Activated T-helper 1 cell treated with anti-CD3 and anti-CD28 coated beads, Interleukin-12 subunit alpha, Interleukin-12 subunit beta, Interleukin-2, Interleukin-4 antibody, amounts not matched to agents 30 ng/mL and 10 ng/mL and 1 ng/mL, durations not matched to agents 14 hours and 24 hours and 36 hours (primary cell): ENCODE measurements around the gene RUFY4. TPM values are rescaled to one million over a fixed set of nuclear protein-coding genes. Genes with fewer than 3 reads are reported as not detected.
"Not testable (repeated sequence)": the region's sequence is repeated elsewhere in the genome, so short reads cannot be mapped to it uniquely, and the experiment has no call there.

Experiments used
- DNase-seq: peaks from one replicate; pipeline ENCODE4 v3.0.0; 2021; ENCODE audit warnings: low spot score
- H3K27ac Mint-ChIP-seq: one replicate; pipeline ENCODE4 v1.8.0; 2021; ENCODE audit warnings: mild to moderate bottlenecking, mixed read lengths
- H3K27me3 Mint-ChIP-seq: one replicate; pipeline ENCODE4 v1.8.0; 2022; ENCODE audit warnings: mild to moderate bottlenecking, moderate library complexity, mixed read lengths; ENCODE audit not compliant: insufficient read depth
- H3K36me3 Mint-ChIP-seq: one replicate; pipeline ENCODE4 v1.8.0; 2021; ENCODE audit warnings: low read depth, mixed read lengths
- H3K4me1 Mint-ChIP-seq: one replicate; pipeline ENCODE4 v1.8.0; 2021; ENCODE audit warnings: low read depth, mixed read lengths
- H3K4me3 Mint-ChIP-seq: one replicate; pipeline ENCODE4 v1.8.0; 2021; ENCODE audit warnings: mild to moderate bottlenecking, moderate library complexity, mixed read lengths
- H3K9me3 Mint-ChIP-seq: one replicate; pipeline ENCODE4 v1.8.0; 2021; ENCODE audit warnings: mixed read lengths
- intact Hi-C: fragments of 100-400 bp; cut with micrococcal nuclease; formaldehyde crosslinking; loops from one replicate; pipeline ENCODE4 v1.15.1; 2024
- total RNA-seq: library from RNA; stranded (reverse); gene quantifications from 2 replicates; pipeline ENCODE4 v1.2.3, GENCODE V29; 2022

Gene RUFY4
- total RNA-seq, 1 donor from 2014 or later: 0.67 TPM

DNA sequence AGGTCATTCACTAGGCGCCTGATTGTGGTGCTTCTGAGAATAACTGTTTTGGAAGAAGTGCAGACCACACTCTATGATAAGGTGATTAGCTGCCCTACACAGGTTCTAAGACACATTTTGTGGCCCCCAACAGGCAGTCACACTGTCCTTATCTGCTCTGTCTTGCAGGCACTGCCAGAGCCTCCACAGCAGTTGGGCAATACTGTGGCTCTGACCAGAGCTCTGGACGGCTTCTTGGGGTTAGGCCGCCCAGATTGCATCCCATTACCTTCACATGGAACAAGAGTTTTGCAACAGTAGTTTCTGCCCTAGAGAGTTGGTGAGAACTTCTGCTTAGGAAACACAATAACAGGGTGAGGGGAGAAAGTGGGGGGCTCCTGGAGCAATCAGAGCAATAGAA, 22.7 kb downstream of the RUFY4 start:
- Mint-ChIP-seq H3K27me3 (peaks cover 3% of the 10 kb centered on the region), H3K36me3 (no peaks in the 10 kb centered on the region), H3K27ac (no peak overlapping the region), H3K4me3 (no peak overlapping the region), H3K9me3 (no peaks in the 10 kb centered on the region), H3K4me1 (no peaks in the 10 kb centered on the region)
- intact Hi-C loops: no loop called here
- no peak for DNase-seq

DNA sequence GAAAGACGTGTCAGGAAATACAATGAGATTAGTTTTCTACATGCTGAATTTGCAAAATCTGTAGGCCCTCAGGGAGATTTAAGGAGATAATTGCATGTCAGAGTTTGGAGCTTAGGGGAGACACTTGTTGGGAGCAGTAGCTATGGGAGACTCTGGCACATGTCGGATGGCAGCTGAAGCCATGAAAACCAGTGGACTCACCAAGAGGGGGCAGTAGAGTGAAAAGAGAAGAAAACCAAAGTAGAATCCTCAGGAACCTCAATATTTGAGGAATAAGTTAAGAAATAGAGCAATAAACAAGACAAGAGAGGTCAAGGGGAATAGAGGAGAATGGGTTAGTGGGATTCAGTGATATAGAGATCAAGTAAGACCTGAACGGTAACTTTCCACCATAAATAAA, 24.8 kb downstream of the RUFY4 start:
- Mint-ChIP-seq H3K4me1 (no peaks in the 10 kb centered on the region), H3K36me3 (no peaks in the 10 kb centered on the region), H3K9me3 (no peaks in the 10 kb centered on the region), H3K4me3 (no peak overlapping the region), H3K27me3 (no peaks in the 10 kb centered on the region), H3K27ac (no peak overlapping the region)
- intact Hi-C loops: no loop called here
- no peak for DNase-seq

DNA sequence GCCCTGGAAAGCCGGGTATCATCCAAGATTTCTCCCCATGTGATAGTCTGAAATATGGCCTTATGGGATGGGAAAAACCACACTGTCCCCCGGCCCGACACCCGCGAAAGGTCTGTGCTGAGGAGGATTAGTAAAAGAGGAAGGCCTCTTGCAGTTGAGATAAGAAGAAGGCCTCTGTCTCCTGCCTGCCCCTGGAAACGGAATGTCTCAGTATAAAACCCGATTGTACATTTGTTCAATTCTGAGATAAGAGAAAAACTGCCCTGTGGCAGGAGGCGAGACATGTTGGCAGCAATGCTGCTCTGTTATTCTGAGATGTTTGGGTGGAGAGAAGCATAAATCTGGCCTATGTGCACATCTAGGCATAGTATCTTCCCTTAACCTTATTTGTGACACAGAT, 26.8 kb downstream of the RUFY4 start:
- intact Hi-C loops: no loop called here
- no peak overlapping the region for H3K4me3 Mint-ChIP-seq
- no peak overlapping the region for H3K27ac Mint-ChIP-seq
- no peak for DNase-seq
- no peaks in the 10 kb centered on the region for H3K4me1 Mint-ChIP-seq
- H3K36me3 Mint-ChIP-seq: no peaks in the 10 kb centered on the region
- H3K9me3 Mint-ChIP-seq: no peaks in the 10 kb centered on the region
- H3K27me3 Mint-ChIP-seq: no peaks in the 10 kb centered on the region

DNA sequence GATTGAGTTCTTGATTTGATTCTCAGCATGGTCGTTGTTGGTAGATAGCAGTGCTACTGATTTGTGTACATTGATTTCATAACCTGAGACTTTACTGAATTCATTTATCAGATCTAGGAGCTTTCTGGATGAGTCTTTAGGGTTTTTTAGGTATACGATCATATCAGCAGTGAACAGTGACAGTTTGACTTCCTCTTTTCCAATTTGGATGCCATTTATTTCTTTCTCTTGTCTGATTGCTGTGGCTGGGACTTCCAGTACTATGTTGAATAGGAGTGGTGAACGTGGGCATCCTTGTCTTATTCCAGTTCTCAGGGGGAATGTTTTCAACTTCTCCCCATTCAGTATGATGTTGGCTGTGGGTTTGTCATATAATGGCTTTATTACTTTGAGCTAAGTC, 28.9 kb downstream of the RUFY4 start:
- no peaks in the 10 kb centered on the region for H3K4me1 Mint-ChIP-seq

GRCh38 chr2:218108834-218109233, 39.8 kb downstream of the RUFY4 start:
- H3K4me3 Mint-ChIP-seq, H3K27ac Mint-ChIP-seq, DNase-seq, intact Hi-C loops, H3K36me3 Mint-ChIP-seq, H3K4me1 Mint-ChIP-seq: not testable (repeated sequence)
- Mint-ChIP-seq H3K9me3 (peaks cover 23% of the 10 kb centered on the region), H3K27me3 (peaks cover 26% of the 10 kb centered on the region)

More for the DNA sequence above, 28.9 kb downstream of the RUFY4 start:
- Mint-ChIP-seq H3K27ac (no peak overlapping the region), H3K27me3 (peaks cover 2% of the 10 kb centered on the region), H3K9me3 (no peaks in the 10 kb centered on the region), H3K4me3 (no peak overlapping the region), H3K36me3 (no peaks in the 10 kb centered on the region)
- intact Hi-C loops: no loop called here
- DNase-seq: no peak

DNA sequence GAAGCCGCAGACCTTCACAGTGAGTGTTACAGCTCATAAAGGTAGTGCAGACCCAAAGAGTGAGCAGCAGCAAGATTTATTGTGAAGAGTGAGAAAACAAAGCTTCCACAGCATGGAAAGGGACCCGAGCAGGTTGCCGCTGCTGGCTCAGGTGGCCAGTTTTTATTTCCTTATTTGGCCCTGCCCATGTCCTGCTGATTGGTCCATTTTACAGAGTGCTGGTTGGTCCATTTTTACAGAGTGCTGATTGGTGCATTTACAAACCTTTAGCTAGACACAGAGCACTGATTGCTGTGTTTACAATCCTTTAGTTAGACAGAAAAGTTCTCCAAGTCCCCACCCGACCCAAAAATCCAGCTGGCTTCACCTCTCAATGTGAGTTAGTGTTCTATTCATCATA, 52.7 kb downstream of the RUFY4 start:
- H3K27ac Mint-ChIP-seq, H3K27me3 Mint-ChIP-seq, H3K4me3 Mint-ChIP-seq, H3K36me3 Mint-ChIP-seq, intact Hi-C loops, DNase-seq: not testable (repeated sequence)
- Mint-ChIP-seq H3K4me1 (peaks cover 11% of the 10 kb centered on the region), H3K9me3 (peaks cover 24% of the 10 kb centered on the region)

DNA sequence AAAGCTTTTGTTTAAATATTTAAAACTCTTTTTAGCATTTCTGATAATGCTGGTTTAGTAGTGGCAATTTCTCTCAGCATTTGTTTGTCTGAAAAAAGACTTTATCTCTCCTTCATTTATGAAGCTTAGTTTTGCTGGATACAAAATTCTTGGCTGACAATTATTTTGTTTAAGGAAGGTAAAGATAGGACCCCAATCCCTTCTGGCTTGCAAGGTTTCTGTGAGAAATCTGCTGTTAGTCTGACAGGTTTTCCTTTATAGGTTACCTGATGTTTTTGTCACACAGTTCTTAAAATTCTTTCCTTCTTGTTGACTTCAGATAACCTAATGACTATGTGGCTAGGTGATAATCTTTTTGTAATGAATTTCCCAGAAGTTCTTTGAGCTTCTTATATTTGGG, 53.2 kb downstream of the RUFY4 start:
- H3K27me3 Mint-ChIP-seq, DNase-seq, H3K27ac Mint-ChIP-seq, H3K36me3 Mint-ChIP-seq, intact Hi-C loops, H3K4me3 Mint-ChIP-seq: not testable (repeated sequence)
- H3K9me3 Mint-ChIP-seq: peaks cover 19% of the 10 kb centered on the region
- H3K4me1 Mint-ChIP-seq: peaks cover 11% of the 10 kb centered on the region

- Mint-ChIP-seq H3K27me3 (peaks cover 7% of the 10 kb centered on the region), H3K36me3 (no peaks in the 10 kb centered on the region), H3K9me3 (peaks cover 14% of the 10 kb centered on the region), H3K4me3 (no peak overlapping the region), H3K27ac (no peak overlapping the region), H3K4me1 (peaks cover 11% of the 10 kb centered on the region)
- no peak for DNase-seq
- intact Hi-C loops: no loop called here
Measured at GRCh38 chr2:218123986-218124385, 54.9 kb downstream of the RUFY4 start.

DNA sequence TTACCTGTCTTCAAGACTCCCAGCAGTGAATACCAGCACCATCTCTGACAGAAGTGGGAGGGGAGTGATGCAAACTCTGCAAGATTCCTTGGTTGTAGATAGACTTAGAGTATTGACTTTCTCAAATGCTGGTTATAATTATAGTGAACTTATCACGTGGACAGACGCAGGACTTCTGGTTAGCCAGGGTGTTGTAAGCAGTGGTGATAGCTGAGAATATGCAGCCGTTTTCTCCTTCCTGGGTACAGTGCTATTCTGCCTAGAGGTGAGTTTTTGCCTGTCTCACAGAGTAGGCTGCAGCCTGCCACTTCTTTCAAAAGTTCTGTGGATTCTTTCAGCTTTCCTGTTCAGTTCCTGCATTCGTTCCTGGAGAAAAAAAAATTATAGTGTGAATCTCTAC, 56.0 kb downstream of the RUFY4 start:
- H3K27me3 Mint-ChIP-seq: peaks cover 10% of the 10 kb centered on the region
- DNase-seq: no peak
- H3K4me3 Mint-ChIP-seq: no peak overlapping the region
- H3K27ac Mint-ChIP-seq: no peak overlapping the region
- intact Hi-C loops: no loop called here
- H3K36me3 Mint-ChIP-seq: no peaks in the 10 kb centered on the region
- peaks cover 11% of the 10 kb centered on the region for H3K9me3 Mint-ChIP-seq
- peaks cover 11% of the 10 kb centered on the region for H3K4me1 Mint-ChIP-seq

GRCh38 chr2:218125626-218126080, 56.6 kb downstream of the RUFY4 start, which contains the start of gene CXCR2:
Gene CXCR2 (plus strand): TSS chr2:218126028. CDS start chr2:218134802, 8,774 bp downstream.
- intact Hi-C loops: no loop called here
- peak within 1 kb of the TSS; percentile 40 for H3K4me3 Mint-ChIP-seq
- H3K9me3 Mint-ChIP-seq: peaks cover 11% of the 10 kb centered on the region
- H3K27ac Mint-ChIP-seq: peak within 1 kb of the TSS; percentile 5
- no peak for DNase-seq
- H3K27me3 Mint-ChIP-seq: peaks cover 11% of the 10 kb centered on the region
- peaks cover 11% of the 10 kb centered on the region for H3K4me1 Mint-ChIP-seq
- H3K36me3 Mint-ChIP-seq: no peaks in the 10 kb centered on the region

GRCh38 chr2:218127929-218128455, 58.9 kb downstream of the RUFY4 start:
- Mint-ChIP-seq H3K4me3 (no peak overlapping the region), H3K36me3 (no peaks in the 10 kb centered on the region), H3K4me1 (peaks cover 11% of the 10 kb centered on the region), H3K9me3 (no peaks in the 10 kb centered on the region), H3K27ac (no peak overlapping the region), H3K27me3 (peaks cover 7% of the 10 kb centered on the region)
- DNase-seq: no peak
- intact Hi-C loops: no loop called here

DNA sequence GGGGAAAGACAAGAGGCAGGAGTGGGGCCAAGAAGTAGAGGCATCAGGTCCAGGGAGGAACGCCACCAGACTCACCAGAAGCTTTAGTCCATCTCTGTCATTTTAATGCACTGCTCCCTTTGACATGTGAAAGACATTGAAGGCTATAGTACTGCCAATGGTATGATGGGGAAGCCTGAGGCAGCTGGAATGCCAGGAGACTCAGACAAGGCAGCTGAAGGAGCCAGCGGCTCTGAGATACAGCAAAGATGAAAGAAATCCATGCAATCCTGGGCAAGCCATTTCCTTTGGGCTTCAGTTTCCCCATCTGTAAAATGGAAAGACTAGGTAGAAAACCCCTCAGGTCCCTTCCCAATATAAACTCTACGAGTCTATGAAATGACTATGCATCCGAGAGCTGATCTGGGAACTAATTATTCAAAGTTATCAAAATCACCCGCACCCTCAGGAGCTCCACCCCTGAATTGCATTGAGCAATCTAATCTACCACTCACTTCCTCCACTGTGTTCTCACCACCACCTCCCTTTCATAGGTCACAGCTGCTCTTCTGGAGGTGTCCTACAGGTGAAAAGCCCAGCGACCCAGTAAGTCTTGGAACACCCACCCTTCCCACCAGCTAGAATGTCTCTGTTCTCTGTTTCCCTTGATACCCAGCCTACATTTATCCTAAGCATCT, 59.9 kb downstream of the RUFY4 start:
- Mint-ChIP-seq H3K4me3 (no peak overlapping the region), H3K27ac (no peak overlapping the region), H3K36me3 (no peaks in the 10 kb centered on the region), H3K4me1 (peaks cover 11% of the 10 kb centered on the region), H3K27me3 (peaks cover 7% of the 10 kb centered on the region), H3K9me3 (no peaks in the 10 kb centered on the region)
- no peak for DNase-seq
- intact Hi-C loops: no loop called here

DNA sequence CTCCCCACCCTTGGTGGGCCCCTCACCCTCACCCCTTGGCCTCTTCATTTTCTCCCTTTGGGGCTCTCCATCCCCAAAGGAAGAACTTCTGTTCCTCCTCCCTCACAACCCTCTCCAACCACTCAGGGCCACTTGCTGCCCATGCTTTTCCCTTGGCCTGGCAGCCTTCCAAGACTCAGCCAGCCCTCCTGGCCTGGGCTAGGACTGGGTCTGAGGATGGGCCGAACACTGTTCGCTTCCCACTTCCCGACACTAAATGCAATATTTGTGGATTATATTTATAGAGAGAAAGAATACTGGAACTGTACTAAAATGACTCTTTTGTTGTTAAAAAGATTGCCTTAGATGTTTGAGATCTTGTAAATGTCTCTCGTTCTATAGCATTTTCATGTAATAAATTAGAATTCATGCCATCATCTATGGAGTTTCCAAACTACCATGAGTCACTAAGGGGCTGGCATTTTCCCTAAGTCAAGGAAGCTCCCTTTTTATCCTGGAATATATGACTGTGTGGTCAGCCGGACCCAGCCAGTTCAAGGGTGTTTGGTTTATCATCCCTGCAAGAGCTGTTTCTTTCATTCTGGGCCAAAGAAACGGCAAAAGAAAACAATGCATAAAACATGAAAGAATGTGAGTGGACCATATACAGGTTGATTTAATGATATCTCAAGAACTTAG, 60.5 kb downstream of the RUFY4 start:
- H3K27me3 Mint-ChIP-seq: peaks cover 7% of the 10 kb centered on the region
- H3K27ac Mint-ChIP-seq: no peak overlapping the region
- H3K4me3 Mint-ChIP-seq: no peak overlapping the region
- peaks cover 11% of the 10 kb centered on the region for H3K4me1 Mint-ChIP-seq
- H3K36me3 Mint-ChIP-seq: no peaks in the 10 kb centered on the region
- DNase-seq: no peak
- H3K9me3 Mint-ChIP-seq: no peaks in the 10 kb centered on the region
- intact Hi-C loops: no loop called here
